SK-N-SH (cell line): ENCODE data around the gene ECEL1. TPM values are rescaled to one million over a fixed set of nuclear protein-coding genes. Genes with fewer than 3 reads are reported as not detected.

Source experiments
- CTCF ChIA-PET: fragments of 300-600, 350-600 bp; formaldehyde crosslinking; extraction: SDS; loops from one replicate; lab custom pipeline; 2021; lab: Yijun Ruan, JAX
- POLR2A ChIA-PET: fragments of 350-600 bp; sonication (Branson Sonifier 250); formaldehyde crosslinking; extraction: SDS; loops from one replicate; lab custom pipeline; 2020; ENCODE audit warnings: antibody characterized with exemption, inconsistent platforms; lab: Yijun Ruan, JAX
- DNase-seq: peaks from one replicate; pipeline ENCODE4 v3.0.0; 2012
- H2AFZ ChIP-seq: fragments of 200-600 bp; sonication (generic); 2 replicates; pipeline ENCODE4 v1.8.1; 2016; ENCODE audit warnings: antibody characterized with exemption, mild to moderate bottlenecking, low read depth
- H3F3A ChIP-seq: fragments of 200-600 bp; sonication (generic); replicated peaks from 2 replicates; pipeline ENCODE3; 2016; ENCODE audit warnings: antibody characterized with exemption, mild to moderate bottlenecking; ENCODE audit not compliant: insufficient read depth
- H3K27ac ChIP-seq, 2 experiments: fragments of 200-500 bp in 1 of 2; fragments of 200-600 bp in 1 of 2; sonication (Bioruptor generic) in 1 of 2; sonication (generic), shearing (Covaris generic) in 1 of 2; 2 replicates each; pipeline versions ENCODE4 v1.5.1 to v1.6.1; 2014 to 2016; ENCODE audit warnings: low read depth in 2 of 2, inconsistent platforms in 1 of 2, low read length in 1 of 2, mild to moderate bottlenecking in 1 of 2, mixed read lengths in 1 of 2
- H3K27me3 ChIP-seq: fragments of 200-600 bp; sonication (generic), shearing (Covaris generic); 2 replicates; pipeline ENCODE4 v1.6.1; 2016; ENCODE audit warnings: mixed run types; ENCODE audit not compliant: insufficient read depth
- H3K36me3 ChIP-seq, 2 experiments: fragments of 200-500 bp in 1 of 2; fragments of 200-600 bp in 1 of 2; sonication (Bioruptor generic) in 1 of 2; sonication (generic) in 1 of 2; replicated peaks in 1 of 2; 2 replicates each; pipeline versions ENCODE3 to v1.5.1; 2014 to 2016; ENCODE audit warnings: low read length in 1 of 2, mild to moderate bottlenecking in 1 of 2; ENCODE audit not compliant: insufficient read depth in 2 of 2, control insufficient read depth in 1 of 2
- H3K4me1 ChIP-seq, 2 experiments: fragments of 200-500 bp in 1 of 2; fragments of 200-600 bp in 1 of 2; sonication (Bioruptor generic) in 1 of 2; sonication (generic), shearing (Covaris generic) in 1 of 2; 2 replicates each; pipeline versions ENCODE4 v1.5.1 to v1.6.1; 2014 to 2016; ENCODE audit warnings: low read depth in 1 of 2, low read length in 1 of 2, mixed run types in 1 of 2; ENCODE audit not compliant: insufficient read depth in 2 of 2, control insufficient read depth in 1 of 2
- H3K4me2 ChIP-seq: fragments of 200-600 bp; sonication (generic), shearing (Covaris generic); 2 replicates; pipeline ENCODE4 v1.6.1; 2017; ENCODE audit warnings: mixed run types
- H3K4me3 ChIP-seq, 2 experiments: fragments of 200-500 bp in 1 of 2; fragments of 200-600 bp in 1 of 2; sonication (Bioruptor generic) in 1 of 2; sonication (generic), shearing (Covaris generic) in 1 of 2; 2 replicates each; pipeline versions ENCODE4 v1.5.1 to v1.8.1; 2014 to 2016; ENCODE audit warnings: low read depth in 2 of 2, inconsistent platforms in 1 of 2, low read length in 1 of 2, mild to moderate bottlenecking in 1 of 2, mixed read lengths in 1 of 2, moderate library complexity in 1 of 2
- H3K79me2 ChIP-seq: fragments of 200-600 bp; sonication (generic); 2 replicates; pipeline ENCODE4 v1.8.1; 2017; ENCODE audit warnings: mild to moderate bottlenecking; ENCODE audit not compliant: insufficient read depth
- H3K9ac ChIP-seq: fragments of 200-600 bp; sonication (generic); 2 replicates; pipeline ENCODE4 v1.6.1; 2017; ENCODE audit warnings: mixed run types
- H3K9me2 ChIP-seq: fragments of 200-600 bp; sonication (generic); 2 replicates; pipeline ENCODE4 v1.6.1; 2017; ENCODE audit warnings: mixed run types
- H3K9me3 ChIP-seq: fragments of 200-600 bp; sonication (generic); 2 replicates; pipeline ENCODE4 v1.6.1; 2017; ENCODE audit warnings: mixed run types, mild to moderate bottlenecking, moderate library complexity
- H4K20me1 ChIP-seq: fragments of 200-600 bp; sonication (generic); 2 replicates; pipeline ENCODE4 v1.6.1; 2017; ENCODE audit warnings: mild to moderate bottlenecking, mixed run types; ENCODE audit not compliant: insufficient read depth
- CHD2 ChIP-seq: fragments of 150-350 bp; IDR thresholded peaks from 2 replicates; pipeline ENCODE4 v1.6.1; 2018; ENCODE audit warnings: low read length; ENCODE audit not compliant: partially characterized antibody
- ELF1 ChIP-seq: IDR thresholded peaks from 2 replicates; pipeline ENCODE4 v1.4.0; 2012
- EP300 ChIP-seq, 2 experiments: IDR thresholded peaks; 2 replicates each; pipeline versions ENCODE4 v1.4.0 to v1.6.1; 2012; ENCODE audit warnings: borderline replicate concordance in 1 of 2, low read depth in 1 of 2, low read length in 1 of 2
- FOXM1 ChIP-seq: IDR thresholded peaks from 2 replicates; pipeline ENCODE4 v1.4.0; 2012; ENCODE audit warnings: low read depth, mild to moderate bottlenecking
- GABPA ChIP-seq: IDR thresholded peaks from 2 replicates; pipeline ENCODE4 v1.4.0; 2012; ENCODE audit warnings: low read depth, mild to moderate bottlenecking
- GATA2 ChIP-seq: sonication (generic); formaldehyde crosslinking; IDR thresholded peaks from 2 replicates; pipeline ENCODE4 v1.5.0; 2020; ENCODE audit warnings: mild to moderate bottlenecking, missing genetic modification reagents
- MAX ChIP-seq: IDR thresholded peaks from 2 replicates; pipeline ENCODE4 v1.4.0; 2012; ENCODE audit warnings: low read depth
- MXI1 ChIP-seq: IDR thresholded peaks from 2 replicates; pipeline ENCODE4 v1.6.1; 2012; ENCODE audit warnings: mild to moderate bottlenecking, low read depth, low read length, improper control_type of control experiment
- NRF1 ChIP-seq: IDR thresholded peaks from 2 replicates; pipeline ENCODE4 v1.6.1; 2012; ENCODE audit warnings: low read depth, mild to moderate bottlenecking, low read length
- POLR2AphosphoS5 ChIP-seq: IDR thresholded peaks from 2 replicates; pipeline ENCODE4 v1.6.1; 2012; ENCODE audit warnings: low read depth, low read length
- RAD21 ChIP-seq: IDR thresholded peaks from 2 replicates; pipeline ENCODE4 v1.6.1; 2012; ENCODE audit warnings: mild to moderate bottlenecking, low read length
- RCOR1 ChIP-seq: fragments of 150-350 bp; IDR thresholded peaks from 2 replicates; pipeline ENCODE4 v1.6.1; 2017; ENCODE audit warnings: antibody characterized with exemption, low read length
- RXRA ChIP-seq: IDR thresholded peaks from 2 replicates; pipeline ENCODE4 v1.4.0; 2012; ENCODE audit warnings: low read depth, mild to moderate bottlenecking, borderline replicate concordance
- SIN3A ChIP-seq: IDR thresholded peaks from 2 replicates; pipeline ENCODE4 v1.6.1; 2012; ENCODE audit warnings: low read depth, mild to moderate bottlenecking, low read length, moderate library complexity, borderline replicate concordance
- SMC3 ChIP-seq: IDR thresholded peaks from 2 replicates; pipeline ENCODE4 v1.6.1; 2012; ENCODE audit warnings: low read depth, low read length, improper control_type of control experiment
- TAF1 ChIP-seq: IDR thresholded peaks from 2 replicates; pipeline ENCODE4 v1.6.1; 2012; ENCODE audit warnings: low read depth, mild to moderate bottlenecking, low read length, moderate library complexity, borderline replicate concordance
- TEAD4 ChIP-seq: IDR thresholded peaks from 2 replicates; pipeline ENCODE4 v1.4.0; 2012; ENCODE audit warnings: mild to moderate bottlenecking, borderline replicate concordance; ENCODE audit not compliant: insufficient read depth
- USF2 ChIP-seq: fragments of 150-350 bp; IDR thresholded peaks from 2 replicates; pipeline ENCODE4 v1.6.1; 2017; ENCODE audit warnings: antibody characterized with exemption, low read length, low read depth, borderline replicate concordance
- YY1 ChIP-seq: IDR thresholded peaks from 2 replicates; pipeline ENCODE4 v1.4.0; 2012; ENCODE audit warnings: low read depth, mild to moderate bottlenecking
- ZBTB33 ChIP-seq: IDR thresholded peaks from 2 replicates; pipeline ENCODE4 v1.4.0; 2012; ENCODE audit warnings: low read depth, borderline replicate concordance
- WGBS: methylation state at CpG from one replicate; pipeline ENCODE4 v1.1.6; 2017; ENCODE audit warnings: low lambda C conversion rate; 5-methylcytosine and 5-hydroxymethylcytosine counted together
- polyA plus RNA-seq, 3 experiments: library from polyadenylated mRNA; depleted of rRNA; stranded (reverse); fragments of >200 nt; gene quantifications; 2 replicates each; pipeline ENCODE4 v1.2.3, GENCODE V29; 2012

The ECEL1 gene
- polyA plus RNA-seq, 1 of the 3 experiments (the other 2 are of a cell fraction): not detected

GRCh38 chr2:232482301-232483238, 5.1 kb downstream of the ECEL1 start:
- CTCF ChIA-PET: interaction anchor here (1.1 kb wide), 2 partner anchors 40 to 41 kb away, joined by 4 to 5 read pairs; no protein-coding TSS in a partner anchor
- WGBS: 66% methylated on average over 14 of the region's 31 CpGs

More at GRCh38 chr2:232482301-232483238, 5.1 kb downstream of the ECEL1 start:
- POLR2A ChIA-PET: no interaction called here
- H3K4me1 ChIP-seq: peaks cover 0 to 2% of the 10 kb centered on the region in 2 experiments; a peak in 1 of 4 replicates
- H3K36me3 ChIP-seq: no peaks in the 10 kb centered on the region
- no peak for DNase-seq
- no peak overlapping the region for H3K27ac ChIP-seq
- H3K4me3 ChIP-seq: no peak overlapping the region
- H3K4me2 ChIP-seq: no peak overlapping the region
- H3K9me2 ChIP-seq: no peaks in the 10 kb centered on the region
- H3K9me3 ChIP-seq: no peaks in the 10 kb centered on the region
- no peaks in the 10 kb centered on the region for H4K20me1 ChIP-seq
- TF ChIP-seq MAX: no peak
- no peak for TF ChIP-seq ZBTB33
- TF ChIP-seq RAD21: no peak
- TF ChIP-seq GATA2 (CRISPR knock-in tag): no peak
- TF ChIP-seq SMC3: no peak
- no peak for TF ChIP-seq YY1
- no peak for TF ChIP-seq ELF1
- TF ChIP-seq RXRA: no peak
- TF ChIP-seq POLR2AphosphoS5: no peak
- TF ChIP-seq USF2: no peak
- no peak for TF ChIP-seq EP300 (IDR thresholded peaks at IDR 0.05; ENCODE audit: borderline replicate concordance in 1 of 2, low read depth in 1 of 2, low read length in 1 of 2)
- TF ChIP-seq RCOR1: no peak
- no peak for TF ChIP-seq MXI1
- no peak for TF ChIP-seq TAF1
- no peak for TF ChIP-seq SIN3A
- no peak for TF ChIP-seq FOXM1
- TF ChIP-seq GABPA: no peak
- no peak for TF ChIP-seq CHD2
- no peak for TF ChIP-seq NRF1
- TF ChIP-seq TEAD4: no peak
- TF ChIP-seq, all 33 proteins: peak for 0
- Histone ChIP-seq H3K9ac (no peak overlapping the region), H3F3A (no peaks in the 10 kb centered on the region), H3K27me3 (peaks cover 18% of the 10 kb centered on the region), H2AFZ (no peak overlapping the region), H3K79me2 (no peaks in the 10 kb centered on the region)
